NB4 (cell line): ENCODE results near the gene MTMR8.

Source experiments
- DNase-seq: peaks from one replicate; pipeline ENCODE4 v3.0.0; 2010; ENCODE audit warnings: low read depth
- H3K4me3 ChIP-seq: one replicate; pipeline ENCODE4 v1.5.1; 2011; ENCODE audit warnings: mild to moderate bottlenecking, low read depth, low read length, moderate library complexity
- MYC ChIP-seq: IDR thresholded peaks from 2 replicates; pipeline ENCODE4 v1.6.1; 2011; ENCODE audit warnings: low read depth, low read length
- POLR2A ChIP-seq: IDR thresholded peaks from 2 replicates; pipeline ENCODE4 v1.6.1; 2011; ENCODE audit warnings: mild to moderate bottlenecking; ENCODE audit not compliant: insufficient read length; ENCODE audit errors: extremely low read depth
- TF ChIP-seq, protein P1 (sequence below): IDR thresholded peaks from one replicate; pipeline ENCODE4 v1.5.1; 2012; ENCODE audit warnings: low read depth, low read length
- TF ChIP-seq, protein P2 (sequence below): IDR thresholded peaks from 2 replicates; pipeline ENCODE4 v1.6.1; 2011; ENCODE audit warnings: low read depth, low read length

Gene MTMR8

GRCh38 chrX:64394874-64395567 lies at the start of gene MTMR8:
TSS of gene MTMR8 (minus strand) at chrX:64395452. CDS start at chrX:64395363, 89 bp downstream.
- DNase-seq = peak; percentile 85
- peak within 1 kb of the TSS; percentile 76 for H3K4me3 ChIP-seq
- no peak for TF ChIP-seq MYC
- TF ChIP-seq, protein P1, sequence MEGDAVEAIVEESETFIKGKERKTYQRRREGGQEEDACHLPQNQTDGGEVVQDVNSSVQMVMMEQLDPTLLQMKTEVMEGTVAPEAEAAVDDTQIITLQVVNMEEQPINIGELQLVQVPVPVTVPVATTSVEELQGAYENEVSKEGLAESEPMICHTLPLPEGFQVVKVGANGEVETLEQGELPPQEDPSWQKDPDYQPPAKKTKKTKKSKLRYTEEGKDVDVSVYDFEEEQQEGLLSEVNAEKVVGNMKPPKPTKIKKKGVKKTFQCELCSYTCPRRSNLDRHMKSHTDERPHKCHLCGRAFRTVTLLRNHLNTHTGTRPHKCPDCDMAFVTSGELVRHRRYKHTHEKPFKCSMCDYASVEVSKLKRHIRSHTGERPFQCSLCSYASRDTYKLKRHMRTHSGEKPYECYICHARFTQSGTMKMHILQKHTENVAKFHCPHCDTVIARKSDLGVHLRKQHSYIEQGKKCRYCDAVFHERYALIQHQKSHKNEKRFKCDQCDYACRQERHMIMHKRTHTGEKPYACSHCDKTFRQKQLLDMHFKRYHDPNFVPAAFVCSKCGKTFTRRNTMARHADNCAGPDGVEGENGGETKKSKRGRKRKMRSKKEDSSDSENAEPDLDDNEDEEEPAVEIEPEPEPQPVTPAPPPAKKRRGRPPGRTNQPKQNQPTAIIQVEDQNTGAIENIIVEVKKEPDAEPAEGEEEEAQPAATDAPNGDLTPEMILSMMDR = no peak
- TF ChIP-seq, protein P2, sequence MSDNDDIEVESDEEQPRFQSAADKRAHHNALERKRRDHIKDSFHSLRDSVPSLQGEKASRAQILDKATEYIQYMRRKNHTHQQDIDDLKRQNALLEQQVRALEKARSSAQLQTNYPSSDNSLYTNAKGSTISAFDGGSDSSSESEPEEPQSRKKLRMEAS = no peak

DNA sequence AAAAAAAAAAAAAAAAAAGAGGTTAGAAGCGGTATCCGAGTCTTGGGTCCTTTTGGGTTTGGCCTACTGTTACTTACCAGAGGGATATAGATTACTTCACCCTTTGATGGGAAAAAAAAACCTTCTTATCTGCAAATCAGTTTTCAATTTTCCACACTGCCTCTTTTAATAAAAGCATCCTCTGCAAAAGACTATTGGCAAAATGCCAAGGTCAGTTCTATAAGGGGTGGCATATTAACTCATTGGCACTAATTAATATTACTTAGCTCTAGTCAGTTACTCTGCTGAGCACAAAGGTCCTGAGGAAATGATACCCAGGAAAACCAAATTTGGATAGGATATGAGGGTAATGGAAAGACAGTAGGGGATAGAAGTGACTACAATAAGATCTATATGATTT lies 44.3 kb upstream of the MTMR8 start:
- H3K4me3 ChIP-seq = no peak overlapping the region
- TF ChIP-seq, protein P2 = no peak
- TF ChIP-seq, protein P1 = no peak
- TF ChIP-seq MYC = no peak
- DNase-seq = no peak

- no peak overlapping the region for H3K4me3 ChIP-seq
- DNase-seq = no peak
- TF ChIP-seq MYC (no peak), POLR2A (no peak)
- TF ChIP-seq, protein P2 = no peak
- TF ChIP-seq, protein P1 = no peak
Measured at GRCh38 chrX:64437665-64438064, 42.4 kb upstream of the MTMR8 start.

DNA sequence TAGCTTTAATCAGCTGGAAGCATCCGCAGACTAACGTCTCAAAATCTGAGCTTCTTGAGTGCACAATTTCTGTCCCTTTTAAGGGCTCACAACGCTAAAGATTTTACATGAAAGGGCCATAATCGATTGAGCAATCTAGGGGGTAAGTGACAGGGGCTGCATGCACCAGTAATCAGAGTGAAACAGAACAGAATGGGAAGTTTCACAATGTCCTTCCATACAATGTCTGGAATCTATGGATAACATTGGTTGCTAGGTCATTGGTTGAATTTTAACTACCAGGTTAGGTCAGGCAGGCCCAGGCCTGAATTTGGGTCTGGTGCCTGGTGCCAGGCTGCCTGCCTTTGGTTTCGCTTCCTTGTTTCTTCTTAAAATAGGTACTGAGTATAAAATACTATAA lies 42.0 kb upstream of the MTMR8 start:
- DNase-seq = no peak
- TF ChIP-seq, protein P2 = no peak
- TF ChIP-seq MYC (no peak), POLR2A (no peak)
- TF ChIP-seq, protein P1 = no peak
- no peak overlapping the region for H3K4me3 ChIP-seq

- H3K4me3 ChIP-seq = no peak overlapping the region
Measured at GRCh38 chrX:64428371-64428770, 33.1 kb upstream of the MTMR8 start.

More at GRCh38 chrX:64428371-64428770, 33.1 kb upstream of the MTMR8 start:
- DNase-seq = no peak
- no peak for TF ChIP-seq POLR2A
- TF ChIP-seq, protein P2 = no peak
- TF ChIP-seq MYC = no peak
- TF ChIP-seq, protein P1 = no peak
